HG02759 (cell line): ENCODE results near the gene PRR7.

Source experiments
- ATAC-seq: cut with Tn5 transposase; IDR thresholded peaks from one replicate; pipeline ENCODE4 v1.9.1; 2021; ENCODE audit warnings: mild to moderate bottlenecking, moderate library complexity; ENCODE audit not compliant: unreplicated experiment

Gene PRR7

DNA sequence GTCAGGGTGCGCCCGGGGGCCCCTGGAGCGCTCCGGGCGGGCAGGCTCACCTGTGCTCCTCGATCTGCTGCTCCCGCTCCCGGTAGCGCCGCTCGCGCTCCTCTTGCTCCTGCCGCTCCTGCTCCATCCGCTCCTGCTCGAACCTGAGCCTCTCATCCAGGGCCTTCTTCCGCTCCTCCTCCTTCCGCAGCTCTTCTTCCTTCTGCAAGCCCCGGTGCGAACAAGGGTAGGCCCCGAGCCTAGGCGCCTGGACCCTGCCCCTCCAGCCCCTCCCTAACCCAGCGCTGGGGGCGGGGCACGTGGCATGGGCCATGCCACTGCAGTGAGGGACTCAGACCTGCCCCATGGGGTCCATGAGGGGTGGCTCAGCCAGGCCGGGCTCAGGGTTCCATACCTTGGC lies 20.2 kb downstream of the PRR7 start:
- no peak for ATAC-seq

DNA sequence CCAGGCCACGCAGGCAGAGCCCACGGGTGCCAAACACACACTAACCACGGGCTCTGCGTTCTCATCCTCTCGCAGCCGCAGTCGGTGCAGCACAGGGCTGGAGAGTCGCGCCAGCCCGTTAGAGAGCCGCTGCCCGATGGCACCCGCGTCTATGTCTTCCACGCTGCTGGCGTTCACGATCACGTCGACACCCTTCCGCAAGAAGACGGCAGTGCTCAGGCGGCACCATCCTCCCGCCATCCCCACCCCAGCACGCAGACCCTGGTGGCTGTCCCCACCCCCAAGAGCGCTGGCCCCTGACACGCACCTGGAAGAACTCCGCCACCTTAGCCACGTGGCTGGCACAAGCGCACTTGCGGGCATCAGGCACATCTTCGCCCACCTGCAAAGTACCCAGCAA lies 20.8 kb downstream of the PRR7 start:
- no peak for ATAC-seq

DNA sequence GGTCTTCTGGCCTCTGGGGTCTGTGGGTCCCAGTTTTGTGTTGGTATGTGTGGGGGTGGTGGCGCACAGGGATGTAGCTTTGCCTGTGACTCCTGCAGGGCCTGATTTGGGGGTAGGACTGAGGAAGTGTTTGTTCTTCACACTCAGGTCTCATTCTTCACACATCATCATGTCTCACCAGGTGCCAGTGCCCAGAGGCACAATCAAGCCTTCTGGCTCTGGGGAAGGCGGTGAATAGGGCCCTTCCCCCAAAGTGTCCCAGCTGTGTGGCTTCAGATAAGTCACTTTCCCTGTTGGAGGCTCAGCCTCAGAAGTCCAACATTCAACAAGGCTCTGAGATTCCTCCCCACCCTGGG lies 21.7 kb downstream of the PRR7 start:
- no peak for ATAC-seq

DNA sequence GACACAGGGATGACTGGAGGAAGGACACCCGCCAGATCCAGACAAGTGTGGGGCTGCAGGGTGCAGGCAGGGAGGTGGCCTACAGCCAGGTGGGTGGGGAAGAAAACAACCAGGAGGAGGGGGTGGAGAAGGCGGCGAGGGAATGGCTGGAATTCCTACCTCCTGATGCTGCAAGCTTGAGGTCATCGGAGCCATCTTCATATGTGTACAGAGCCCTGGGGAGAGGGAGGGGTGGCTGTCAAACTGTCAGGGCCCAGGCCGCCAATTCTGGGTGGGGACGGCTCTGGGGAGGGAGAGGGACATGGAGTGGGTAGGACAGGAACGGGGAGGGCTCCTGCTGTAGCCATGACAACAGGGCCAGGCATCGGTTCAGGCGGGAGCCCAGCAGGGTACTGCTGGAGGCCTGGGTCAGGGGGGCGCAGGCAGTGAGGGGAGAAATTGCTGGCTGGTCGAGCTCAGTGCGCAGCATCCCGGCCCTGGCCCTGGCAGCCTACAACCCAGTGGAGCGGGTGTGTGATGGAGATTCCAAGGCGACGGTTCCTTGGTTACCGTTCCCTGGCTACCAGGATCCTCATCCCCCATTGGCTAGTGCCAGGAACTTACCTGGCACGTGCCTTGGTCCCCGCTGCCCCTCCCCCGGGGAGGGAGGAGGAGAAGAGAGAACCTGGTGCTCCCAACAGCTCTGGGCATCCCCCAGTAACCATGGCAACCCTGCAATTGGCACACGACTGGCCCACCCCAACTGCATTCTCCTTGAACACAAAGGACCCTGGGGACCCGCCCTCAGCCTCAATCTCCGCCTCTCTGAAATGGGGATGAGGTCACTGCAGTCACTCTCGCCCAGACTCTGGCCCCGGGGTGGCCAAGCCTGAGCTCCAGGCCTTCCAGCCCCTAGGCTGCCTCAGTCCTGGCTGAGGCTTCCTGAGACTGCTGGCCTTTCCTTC lies 22.3 kb downstream of the PRR7 start:
- ATAC-seq, result no peak

DNA sequence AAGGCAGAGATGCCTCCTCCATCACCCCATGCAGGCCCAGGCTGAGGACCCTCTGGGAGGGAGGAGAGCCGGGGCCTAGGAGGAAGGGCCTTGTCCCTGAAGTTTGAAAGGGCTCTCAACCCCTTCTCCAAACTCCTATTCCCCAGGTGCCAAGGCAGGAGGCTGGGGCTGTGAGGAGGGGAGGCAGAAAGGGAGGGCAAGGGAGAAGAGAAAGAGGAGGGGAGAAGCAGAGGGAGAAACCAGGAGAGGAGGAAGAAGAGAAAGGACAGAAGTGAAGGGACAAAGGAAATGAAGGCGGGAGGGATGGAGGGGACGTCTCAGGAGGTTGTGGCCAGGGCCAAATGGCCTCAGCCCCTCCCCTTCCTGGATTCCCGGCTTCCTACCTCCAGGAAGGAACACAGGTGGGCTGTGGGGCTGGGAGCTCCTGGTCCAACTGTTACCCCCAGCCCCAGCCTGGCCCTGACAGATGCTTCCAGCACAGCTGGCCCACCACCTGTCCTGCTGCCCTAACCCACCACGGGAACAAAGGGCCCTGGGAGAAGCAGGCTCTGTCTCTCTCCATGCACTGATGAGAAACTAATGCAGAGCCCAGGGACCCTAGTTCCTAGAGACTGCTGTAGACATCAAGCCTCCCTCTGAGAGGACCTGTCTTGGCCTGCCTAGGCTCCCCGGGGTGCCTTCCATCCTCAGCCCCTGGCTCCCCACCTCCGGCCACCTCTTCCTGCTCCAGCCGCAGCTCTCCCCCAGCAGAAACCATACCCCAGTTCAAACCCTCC lies 23.3 kb downstream of the PRR7 start:
- ATAC-seq, result no peak

DNA sequence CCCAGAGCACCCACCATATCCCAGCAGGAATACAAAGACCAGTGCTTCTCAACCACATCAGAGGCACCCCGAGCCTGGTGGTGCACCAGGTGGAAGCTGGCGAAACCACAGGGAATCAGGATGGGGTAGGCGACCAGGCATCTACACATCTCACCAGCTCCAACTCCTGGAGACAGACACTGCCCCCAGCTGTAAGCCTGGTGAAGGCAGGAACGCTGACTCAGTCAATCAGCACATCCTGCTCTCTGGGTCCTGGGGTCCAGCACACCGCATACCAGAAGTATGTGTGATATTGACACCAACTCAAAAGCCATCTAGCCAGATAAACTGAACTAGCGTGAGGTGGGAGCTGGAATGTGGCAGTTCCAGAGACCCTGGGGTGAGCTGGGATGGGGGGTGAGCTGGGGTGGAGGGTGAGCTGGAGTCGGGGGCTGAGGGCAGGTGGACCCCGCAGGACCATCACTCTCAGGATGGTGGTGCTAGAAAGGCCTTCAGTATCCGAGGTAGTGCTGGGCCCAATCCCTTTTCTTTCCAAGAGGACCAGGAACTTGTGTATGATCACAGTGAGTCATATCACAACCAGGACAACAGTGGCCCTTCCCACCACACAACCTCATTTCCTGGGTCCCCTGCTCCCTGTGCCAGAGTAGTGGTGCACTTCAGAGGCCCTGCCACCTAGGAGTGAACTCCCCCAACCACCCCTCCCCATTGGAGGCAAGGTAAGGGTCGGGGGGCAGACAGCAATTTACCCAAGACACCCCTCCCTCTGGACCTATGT lies 24.3 kb downstream of the PRR7 start:
- no peak for ATAC-seq

DNA sequence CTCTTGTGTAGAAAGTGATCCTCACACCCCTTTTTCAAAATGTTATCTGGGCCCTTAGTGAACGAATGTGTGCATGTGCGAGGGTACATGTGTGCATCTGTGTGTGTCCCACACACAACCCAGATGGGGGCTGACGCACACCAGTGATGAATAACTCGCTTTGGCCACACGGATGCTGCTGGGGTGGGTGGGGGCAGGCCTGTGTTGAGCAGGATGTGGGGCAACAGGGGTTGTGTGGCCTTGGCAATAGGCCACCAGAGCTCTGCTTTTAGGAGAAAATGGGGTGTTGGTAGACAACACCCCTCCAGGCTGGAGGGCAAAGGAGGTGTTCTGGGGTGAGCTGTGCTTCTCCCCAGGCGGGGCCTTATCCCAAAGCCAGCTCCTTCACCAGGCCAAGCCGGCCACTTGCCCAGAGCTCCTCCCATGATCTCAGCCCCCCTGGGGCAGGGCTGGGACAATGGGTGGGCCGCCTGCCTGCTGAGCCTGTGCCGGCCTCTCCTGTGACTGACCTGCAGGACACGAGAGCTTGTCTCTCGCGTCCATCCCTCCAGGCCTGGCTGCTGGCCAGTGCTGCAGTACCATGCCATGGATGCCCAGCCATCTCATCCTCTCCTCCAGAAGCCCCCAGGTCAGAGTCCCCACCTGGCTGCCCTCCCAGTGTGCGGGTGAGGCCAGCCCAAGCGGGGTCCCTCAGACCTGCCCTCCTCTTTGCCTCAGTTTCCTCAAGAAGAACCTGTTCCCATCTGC lies 25.2 kb downstream of the PRR7 start:
- ATAC-seq, result no peak

DNA sequence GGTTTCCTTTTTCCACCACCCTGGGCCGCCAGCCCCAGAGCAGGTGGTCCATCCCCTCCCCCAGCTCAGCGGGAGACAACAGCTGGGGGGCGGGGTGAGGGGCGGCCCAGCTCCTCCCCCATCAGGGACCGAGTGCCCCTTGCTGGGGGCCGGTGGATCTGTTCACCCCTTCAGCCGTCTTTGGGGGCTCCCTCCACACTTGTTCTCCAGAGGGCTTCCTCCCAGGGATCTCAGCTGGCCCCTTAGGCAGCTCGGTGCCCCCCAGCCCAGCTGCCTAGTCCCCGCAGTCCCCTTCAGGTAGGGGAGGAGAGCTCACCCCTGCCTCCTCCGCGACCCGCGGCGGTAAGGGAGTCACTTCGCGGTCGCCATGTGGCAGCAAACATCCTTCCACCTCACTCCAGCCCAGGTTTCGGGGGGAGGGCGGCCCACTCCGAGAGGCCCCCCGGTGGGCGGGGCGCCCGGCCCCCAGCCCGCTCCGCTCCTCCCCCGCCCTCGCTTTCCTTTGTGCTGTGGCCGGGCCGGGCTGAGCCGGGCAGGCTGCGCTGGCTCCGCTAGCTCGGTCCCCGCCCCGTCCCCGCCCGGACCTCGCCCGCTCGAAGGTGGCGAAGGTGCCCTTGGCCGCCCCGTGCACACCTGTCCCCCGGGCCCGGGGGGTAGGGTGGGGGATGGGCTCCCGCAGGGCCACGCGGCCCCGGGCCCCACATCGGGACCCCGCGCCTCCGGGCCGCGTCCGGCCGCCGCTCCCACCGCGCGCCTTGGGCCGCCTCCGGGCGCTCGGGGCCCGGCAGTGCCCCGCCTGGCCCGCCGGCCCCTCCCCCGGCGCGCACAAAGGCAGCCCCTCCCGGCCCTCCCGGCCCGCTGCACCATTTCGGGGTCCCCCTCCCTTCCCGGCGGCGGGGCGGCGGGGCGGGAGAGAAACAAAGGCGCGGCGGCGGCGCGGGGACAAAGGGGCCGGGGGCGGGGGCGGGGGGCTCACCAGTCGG lies 26.1 kb downstream of the PRR7 start:
- ATAC-seq, result peak; percentile 61

DNA sequence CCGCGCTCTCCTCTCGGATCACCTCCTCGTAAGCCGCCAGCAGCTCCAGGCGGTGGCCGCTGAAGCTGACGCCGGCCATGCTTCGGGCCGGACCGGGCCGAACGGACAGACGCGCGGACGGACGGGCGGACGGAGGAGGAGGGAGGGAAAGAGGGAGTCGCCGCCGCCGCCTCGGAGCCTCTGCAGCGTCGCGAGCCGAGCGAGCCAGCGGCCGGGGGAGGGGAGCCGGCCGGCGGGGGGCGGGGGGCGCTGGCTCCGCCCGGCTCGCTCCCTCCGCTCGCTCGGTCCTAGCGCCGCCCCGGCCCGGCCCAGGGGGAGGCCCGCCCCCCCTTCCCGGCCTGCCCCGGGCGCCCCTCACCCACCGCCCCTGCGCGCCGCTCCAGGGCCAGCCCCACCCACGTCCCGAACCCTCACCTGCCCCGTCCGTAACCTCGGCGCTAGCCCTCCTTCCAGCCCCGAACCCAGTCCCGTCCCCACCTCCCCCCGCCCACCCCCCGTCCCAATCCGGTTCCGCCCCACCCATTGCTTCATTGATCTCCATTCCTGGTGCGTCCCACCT lies 26.9 kb downstream of the PRR7 start, which contains the start of gene DBN1:
TSS of gene DBN1 (minus strand) at position 192 of the 559 bp plus-strand sequence. CDS start at position 79, 113 bp downstream.
- peak; percentile 45 for ATAC-seq

DNA sequence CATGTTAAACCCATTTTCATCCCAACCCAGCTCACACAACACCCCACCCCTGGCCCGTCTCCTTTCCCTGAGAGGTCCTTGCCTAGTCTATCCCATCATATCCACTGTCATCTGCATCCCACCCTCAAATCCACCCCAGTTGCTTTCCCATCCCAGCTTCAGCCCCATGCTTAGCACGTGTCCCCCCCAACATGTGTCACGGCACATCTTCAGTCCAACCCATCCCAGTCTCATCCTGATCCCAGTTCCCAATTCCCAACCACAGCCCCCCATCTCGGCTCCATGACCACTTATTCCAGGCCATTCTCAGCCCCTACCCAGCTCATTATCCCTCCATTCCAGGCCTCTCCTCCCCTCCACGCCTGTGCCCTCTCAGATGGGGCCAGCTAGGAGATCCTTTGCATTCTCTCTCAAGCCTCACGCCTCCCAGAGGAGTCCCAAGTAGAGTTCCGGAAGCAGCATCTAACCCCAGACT lies 27.4 kb downstream of the PRR7 start:
- ATAC-seq, result no peak

DNA sequence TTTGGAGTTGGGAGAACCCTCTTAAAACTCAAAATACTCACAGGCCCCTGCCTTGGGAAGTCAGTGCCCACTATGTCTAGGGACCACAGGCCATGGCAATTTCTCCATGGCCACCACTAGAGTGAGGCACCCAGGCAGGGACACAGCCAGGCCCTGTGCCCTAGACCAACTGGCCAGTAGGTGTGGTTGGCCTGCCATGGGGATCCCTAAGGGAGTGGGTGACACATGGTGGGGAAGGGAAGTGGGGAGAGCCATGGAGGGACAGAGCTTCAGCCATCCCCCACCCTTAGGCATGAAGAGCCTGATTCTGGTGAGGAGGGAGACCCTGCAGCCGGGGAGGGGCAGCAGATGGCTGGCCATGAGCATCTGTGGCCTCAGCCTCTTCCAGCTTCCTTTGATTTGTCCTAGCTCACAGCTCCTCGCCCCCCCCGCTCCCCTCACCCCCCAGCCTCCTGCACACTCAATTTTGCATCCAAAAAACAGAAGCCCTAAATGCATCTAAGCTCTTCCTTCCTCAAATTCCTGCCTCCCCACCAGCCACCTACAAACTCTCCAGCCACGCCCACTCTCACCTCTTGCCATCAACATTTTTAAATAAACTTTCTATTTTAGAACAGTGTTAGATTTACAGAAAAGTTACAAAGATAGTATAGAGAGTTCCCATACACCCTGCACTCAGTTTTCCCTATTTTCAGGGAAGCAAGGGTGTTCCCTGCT lies 28.4 kb downstream of the PRR7 start:
- ATAC-seq, result no peak

DNA sequence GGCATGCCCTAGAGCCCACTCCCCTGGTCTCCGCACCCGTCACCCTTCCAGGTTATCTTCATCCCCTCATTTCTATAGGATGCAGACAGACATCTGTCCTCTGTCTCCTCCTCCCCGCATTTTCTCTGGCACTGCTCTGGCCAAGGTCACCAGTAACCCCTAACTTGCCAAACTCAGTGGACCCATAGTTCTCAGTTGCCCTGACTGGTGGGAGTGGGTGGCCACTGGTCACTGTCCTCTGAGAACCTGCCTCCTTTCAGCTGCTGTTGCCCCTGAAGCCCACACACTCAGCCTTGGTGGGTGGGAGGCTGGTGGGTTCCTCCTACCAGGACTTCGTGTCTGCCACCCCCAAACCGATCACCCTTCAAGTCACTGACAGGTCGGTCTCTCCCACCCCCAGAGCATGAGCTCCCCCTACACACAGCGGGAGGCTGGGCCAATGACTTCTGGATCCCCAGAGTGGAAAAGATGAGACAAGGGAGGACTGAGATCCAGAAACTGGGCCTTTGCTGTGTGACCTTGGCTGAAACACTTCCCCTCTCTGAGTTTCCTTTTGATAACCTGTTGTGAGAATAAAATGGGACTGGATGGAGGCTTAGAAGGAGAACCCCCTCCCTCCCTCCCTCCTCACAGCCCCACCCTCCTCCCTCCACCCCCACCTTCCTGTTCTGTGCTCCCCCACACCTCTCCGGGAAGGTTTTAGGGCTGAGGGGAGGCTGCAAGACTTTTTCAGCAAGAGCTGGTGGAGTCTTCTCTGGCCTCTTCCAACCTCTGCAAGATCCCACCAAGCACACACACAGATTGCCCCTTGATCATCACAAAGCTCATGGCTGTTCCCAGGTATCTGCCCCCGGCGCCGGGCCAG lies 29.2 kb downstream of the PRR7 start:
- no peak for ATAC-seq

DNA sequence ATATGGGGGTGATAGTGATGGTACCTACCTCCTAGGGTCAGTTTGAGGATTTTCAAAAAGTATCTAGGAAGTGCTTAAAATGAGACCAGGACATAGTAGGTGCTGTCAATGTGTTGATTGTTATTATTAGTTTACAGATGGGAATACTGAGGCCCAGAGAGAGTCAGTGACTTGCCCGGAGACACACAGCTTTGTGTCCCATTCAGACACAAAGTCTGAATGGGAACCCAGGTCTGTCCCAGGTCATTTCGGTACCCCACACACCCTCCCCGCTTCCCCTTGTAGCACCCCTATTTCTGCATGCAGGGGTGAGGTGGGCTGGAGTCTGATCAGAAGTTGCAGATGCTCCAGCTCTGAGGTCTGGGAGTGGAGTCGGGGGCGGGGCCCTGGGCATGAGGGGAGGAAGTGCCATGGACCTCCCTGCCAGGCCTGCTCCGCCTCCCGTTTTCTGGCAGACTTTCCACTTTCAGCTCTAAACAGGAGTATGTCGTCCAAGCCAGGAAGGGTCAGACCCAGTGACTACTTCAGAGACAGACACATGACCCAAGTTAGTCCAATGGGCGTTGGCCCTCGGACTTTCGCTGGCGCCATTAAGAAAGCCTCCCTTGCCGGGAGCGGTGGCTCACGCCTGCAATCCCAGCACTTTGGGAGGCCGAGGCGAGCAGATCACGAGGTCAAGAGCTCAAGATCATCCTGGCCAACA lies 30.1 kb downstream of the PRR7 start:
- ATAC-seq, result no peak

DNA sequence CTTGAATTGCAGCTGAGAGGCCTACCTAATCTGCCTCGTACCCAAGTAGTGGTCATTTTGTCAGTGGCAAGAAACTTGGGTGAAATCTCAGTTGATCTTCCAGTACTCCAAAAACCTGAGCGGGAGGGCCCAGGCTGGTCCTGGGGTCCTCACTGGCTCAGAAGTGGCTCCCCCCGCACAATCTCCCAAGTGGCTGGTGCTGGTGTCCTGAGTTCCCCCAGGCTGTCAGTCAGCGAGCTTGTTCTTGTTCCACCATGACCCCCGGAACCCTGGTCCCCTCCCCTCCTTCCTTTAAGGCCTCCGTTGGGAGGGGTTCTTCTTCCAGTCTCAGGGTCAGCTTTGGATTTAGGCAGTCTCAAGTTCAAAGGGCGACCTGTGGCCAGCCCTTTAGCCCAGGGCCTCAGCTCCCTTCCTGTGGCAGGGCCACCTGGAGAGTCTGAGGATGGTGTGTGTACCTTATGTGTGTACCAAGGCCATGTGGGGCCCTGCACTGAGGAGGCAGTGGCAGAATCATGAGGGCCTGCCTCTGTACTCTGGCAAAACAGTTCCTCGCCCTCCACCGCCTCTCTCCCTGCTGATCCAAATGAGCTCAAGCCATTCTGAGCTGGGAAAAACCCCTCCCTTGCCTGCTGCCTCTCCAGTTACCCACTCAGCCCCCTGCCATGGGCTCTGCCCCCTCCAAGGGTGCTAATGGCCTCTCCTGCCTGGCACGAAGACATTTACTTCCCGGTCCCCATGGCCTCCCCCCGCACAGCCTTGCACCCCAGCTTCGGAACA lies 31.3 kb downstream of the PRR7 start:
- ATAC-seq, result no peak

DNA sequence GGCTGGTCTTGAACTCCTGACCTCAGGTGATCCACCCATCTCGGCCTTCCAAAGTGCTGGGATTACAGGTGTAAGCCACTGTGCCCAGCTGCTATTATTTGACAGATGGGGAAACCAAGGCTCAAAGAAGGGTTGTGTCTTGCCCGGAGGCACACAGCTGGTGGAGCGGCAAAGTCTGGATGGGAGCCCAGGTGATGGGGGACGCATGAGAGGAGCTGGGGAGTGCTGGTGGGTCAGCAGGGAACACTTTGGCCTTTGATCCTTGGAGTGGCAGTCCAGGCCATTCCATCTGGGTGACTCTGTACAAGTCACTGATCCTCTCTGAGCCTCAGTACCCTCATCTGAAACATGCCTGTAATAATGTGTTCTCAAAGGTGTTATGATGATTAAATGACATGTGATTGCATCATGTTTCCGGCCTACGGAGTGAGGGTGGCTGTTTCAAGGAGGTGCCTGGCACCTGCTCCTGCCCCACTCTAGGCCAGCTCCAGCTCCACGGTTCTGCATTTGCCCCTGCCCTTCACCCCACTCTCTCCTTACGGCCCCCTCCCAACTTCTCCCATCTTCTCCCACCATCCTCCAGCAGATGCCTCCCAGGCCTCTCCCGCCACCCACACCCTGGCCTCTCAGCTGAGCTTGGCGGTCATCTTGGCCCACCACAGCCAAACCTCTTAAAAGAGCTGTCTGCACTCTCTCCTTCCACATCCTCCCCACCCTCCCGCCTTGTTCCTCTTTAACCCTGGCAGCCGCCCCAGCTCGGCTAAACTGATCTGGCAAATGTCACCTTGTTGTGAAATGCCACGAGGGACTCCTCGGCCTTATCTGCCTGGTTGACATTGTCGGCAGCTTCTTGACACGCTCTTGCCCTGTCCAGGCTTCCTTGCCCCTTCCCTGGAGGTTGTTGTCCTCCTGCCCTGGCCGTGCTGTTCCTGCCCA lies 32.4 kb downstream of the PRR7 start:
- ATAC-seq, result no peak
